Measurements from ENCODE around the gene MAP4K4. TPM values are rescaled to one million over a fixed set of nuclear protein-coding genes. Genes with fewer than 3 reads are reported as not detected.

The MAP4K4 gene
- total and polyA plus RNA-seq, 2 of the 4 experiments (the other 2 are of a cell fraction): 89.4 to 124 TPM

GRCh38 chr2:101725515-101726192 lies 28.1 kb downstream of the MAP4K4 start:
- H2BK20ac ChIP-seq (ENCODE audit: low read depth, low read length): no peak overlapping the region
- H3K14ac ChIP-seq (replicated peaks; ENCODE audit: low read depth, low read length): peak overlapping the region; percentile 12; the same call in 1 of the 2 replicates
- H3K18ac ChIP-seq (ENCODE audit: low read depth, low read length): no peak overlapping the region
- no peak overlapping the region for H3K4me3 ChIP-seq (ENCODE audit: insufficient read depth, low read depth, low read length)
- H3K23ac ChIP-seq (ENCODE audit: low read depth, low read length): peak overlapping the region; percentile 59; the same call in 1 of the 2 replicates
- H2BK120ac ChIP-seq (ENCODE audit: low read depth, low read length): no peak overlapping the region
- peak overlapping the region; percentile 6 for H2AK9ac ChIP-seq (replicated peaks; ENCODE audit: low read depth, low read length, poor library complexity)
- peak overlapping the region; percentile 45; the same call in 1 of the 2 replicates for H2AK5ac ChIP-seq (ENCODE audit: low read depth, low read length)
- BruUV-seq (replicated peaks): no TSS peak
- H4K20me1 ChIP-seq (ENCODE audit: insufficient read depth, low read length): peaks cover 99% of the 10 kb centered on the region
- DNase-seq (no peak), ATAC-seq (ENCODE audit: low read depth) (no peak)
- H3K4ac ChIP-seq (ENCODE audit: low read depth, low read length): no peak overlapping the region; the same call in 1 of the 2 replicates
- TF ChIP-seq MAZ (IDR thresholded peaks at IDR 0.05; ENCODE audit: borderline replicate concordance, low read depth, low read length) (no peak), CTCF (conservative IDR thresholded peaks at IDR 0.05; ENCODE audit: low read depth, low read length) (peak; percentile 16; the same call in 1 of the 2 replicates), NFE2L2 (IDR thresholded peaks at IDR 0.05; ENCODE audit: low read depth, low read length) (no peak), USF2 (IDR thresholded peaks at IDR 0.05; ENCODE audit: low read depth, low read length) (no peak)
- no peak overlapping the region for H4K8ac ChIP-seq (ENCODE audit: low read depth in 2 of 2, low read length in 2 of 2)
- H4K91ac ChIP-seq (ENCODE audit: insufficient read depth, low read depth, low read length): no peak overlapping the region
- H2BK15ac ChIP-seq (ENCODE audit: low read depth, low read length): no peak overlapping the region
- H3K27ac ChIP-seq (ENCODE audit: insufficient read depth, low read length): no peak overlapping the region
- no peak overlapping the region for H2AFZ ChIP-seq (replicated peaks; ENCODE audit: low read length, poor library complexity)
- ChIA-PET POLR2A (ENCODE audit: unreplicated experiment) (no interaction called here), CTCF (no interaction called here)
- WGBS, 2 experiments (ENCODE audit: extremely low coverage in 2 of 2, insufficient read length in 1 of 2): no CpG with 5 or more reads among the region's 5 CpGs
- no peak overlapping the region for H4K5ac ChIP-seq (ENCODE audit: low read depth, low read length)
- H3K9me1 ChIP-seq (ENCODE audit: insufficient read depth, low read length): peaks cover 19% of the 10 kb centered on the region
- no peaks in the 10 kb centered on the region for H3K9me3 ChIP-seq (ENCODE audit: control insufficient read depth, insufficient read depth, low read length)
- H3K56ac ChIP-seq (ENCODE audit: extremely low read depth, insufficient read depth, low read length): no peak overlapping the region
- no peak overlapping the region for H3K9ac ChIP-seq (ENCODE audit: low read depth, low read length)
- intact Hi-C loops (cut with micrococcal nuclease): no loop called here
- in situ Hi-C loops (cut with MboI; ENCODE audit: low sequenced_read_pairs): no loop called here
- dilution Hi-C loops (cut with HindIII; ENCODE audit: low sequenced_read_pairs, unreplicated experiment): no loop called here
- H3K4me1 ChIP-seq (ENCODE audit: control insufficient read depth, insufficient read depth, low read length): peaks cover 13% of the 10 kb centered on the region
- H3K27me3 ChIP-seq (ENCODE audit: control insufficient read depth, insufficient read depth, low read length): no peaks in the 10 kb centered on the region
- H3K36me3 ChIP-seq (ENCODE audit: control insufficient read depth, insufficient read depth, low read length): peaks cover 4% of the 10 kb centered on the region; the same call in 1 of the 2 replicates
- no peak overlapping the region for H2BK5ac ChIP-seq (ENCODE audit: low read depth, low read length, poor library complexity, severe bottlenecking)
- no peak overlapping the region for H3K4me2 ChIP-seq (ENCODE audit: low read depth, low read length)
- peaks cover 12 to 82% of the 10 kb centered on the region in 2 experiments for H3K79me1 ChIP-seq (ENCODE audit: low read depth in 1 of 2, low read length in 2 of 2)
